A549 (cell line): ENCODE measurements around the gene CDX2.

Source experiments
- EP300 ChIP-seq, 2 experiments: fragments of >200 bp; sonication (Bioruptor Twin); formaldehyde crosslinking; IDR thresholded peaks; 2 replicates in 1 of 2; 3 replicates in 1 of 2; pipeline ENCODE4 v1.6.1; 2016 to 2017
- JUN ChIP-seq, 2 experiments: fragments of >200 bp; sonication (Bioruptor Twin); formaldehyde crosslinking; IDR thresholded peaks; 2 replicates in 1 of 2; 3 replicates in 1 of 2; pipeline ENCODE4 v1.6.1; 2016 to 2017
- POLR2A ChIP-seq: IDR thresholded peaks from 2 replicates; pipeline ENCODE4 v1.6.1; 2012; ENCODE audit warnings: mild to moderate bottlenecking, low read length
- RAD21 ChIP-seq, 2 experiments: fragments of >200 bp in 1 of 2; sonication (Bioruptor Twin) in 1 of 2; formaldehyde crosslinking in 1 of 2; IDR thresholded peaks in 1 of 2; conservative IDR thresholded peaks in 1 of 2; 2 replicates in 1 of 2; 3 replicates in 1 of 2; pipeline ENCODE4 v1.6.1; 2012 to 2018; ENCODE audit warnings: inconsistent platforms in 1 of 2
- TF ChIP-seq, protein P1 (sequence below): fragments of >200 bp; sonication (Bioruptor Twin); formaldehyde crosslinking; IDR thresholded peaks from 3 replicates; pipeline ENCODE4 v1.5.1; 2016
- TF ChIP-seq, protein P2 (sequence below): IDR thresholded peaks from 2 replicates; pipeline ENCODE4 v1.6.1; 2012; ENCODE audit warnings: low read depth, borderline replicate concordance

DNA sequence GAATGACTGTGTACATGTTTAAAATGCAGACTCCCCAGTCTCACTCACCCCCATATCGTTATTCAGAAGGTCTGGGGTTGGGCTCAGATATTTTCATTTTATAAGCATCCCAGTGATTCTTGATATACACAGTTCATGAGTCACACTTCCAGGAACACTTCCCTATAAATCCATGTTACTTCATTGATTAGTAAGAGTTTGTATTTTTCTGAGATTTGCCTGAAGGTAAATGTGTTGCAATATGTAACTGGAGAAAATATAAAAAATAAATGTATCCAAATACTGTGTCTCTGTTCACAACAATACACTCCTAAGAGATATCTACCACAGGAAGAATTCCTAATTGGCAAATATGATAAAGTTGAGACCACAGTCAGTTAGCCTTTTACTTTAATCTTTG lies 56.0 kb downstream of the CDX2 start:
- TF ChIP-seq, protein P1, sequence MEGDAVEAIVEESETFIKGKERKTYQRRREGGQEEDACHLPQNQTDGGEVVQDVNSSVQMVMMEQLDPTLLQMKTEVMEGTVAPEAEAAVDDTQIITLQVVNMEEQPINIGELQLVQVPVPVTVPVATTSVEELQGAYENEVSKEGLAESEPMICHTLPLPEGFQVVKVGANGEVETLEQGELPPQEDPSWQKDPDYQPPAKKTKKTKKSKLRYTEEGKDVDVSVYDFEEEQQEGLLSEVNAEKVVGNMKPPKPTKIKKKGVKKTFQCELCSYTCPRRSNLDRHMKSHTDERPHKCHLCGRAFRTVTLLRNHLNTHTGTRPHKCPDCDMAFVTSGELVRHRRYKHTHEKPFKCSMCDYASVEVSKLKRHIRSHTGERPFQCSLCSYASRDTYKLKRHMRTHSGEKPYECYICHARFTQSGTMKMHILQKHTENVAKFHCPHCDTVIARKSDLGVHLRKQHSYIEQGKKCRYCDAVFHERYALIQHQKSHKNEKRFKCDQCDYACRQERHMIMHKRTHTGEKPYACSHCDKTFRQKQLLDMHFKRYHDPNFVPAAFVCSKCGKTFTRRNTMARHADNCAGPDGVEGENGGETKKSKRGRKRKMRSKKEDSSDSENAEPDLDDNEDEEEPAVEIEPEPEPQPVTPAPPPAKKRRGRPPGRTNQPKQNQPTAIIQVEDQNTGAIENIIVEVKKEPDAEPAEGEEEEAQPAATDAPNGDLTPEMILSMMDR, result no peak
- TF ChIP-seq RAD21 (conservative IDR thresholded peaks at IDR 0.05 in 1 of 2, IDR thresholded peaks at IDR 0.05 in 1 of 2) (no peak), POLR2A (no peak), JUN (IDR thresholded peaks at IDR 0.05) (no peak), EP300 (IDR thresholded peaks at IDR 0.05) (no peak)
- TF ChIP-seq, protein P2, sequence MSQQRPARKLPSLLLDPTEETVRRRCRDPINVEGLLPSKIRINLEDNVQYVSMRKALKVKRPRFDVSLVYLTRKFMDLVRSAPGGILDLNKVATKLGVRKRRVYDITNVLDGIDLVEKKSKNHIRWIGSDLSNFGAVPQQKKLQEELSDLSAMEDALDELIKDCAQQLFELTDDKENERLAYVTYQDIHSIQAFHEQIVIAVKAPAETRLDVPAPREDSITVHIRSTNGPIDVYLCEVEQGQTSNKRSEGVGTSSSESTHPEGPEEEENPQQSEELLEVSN, result no peak
